Measurements from ENCODE around the gene FBXO42. TPM values are rescaled to one million over a fixed set of nuclear protein-coding genes. Genes with fewer than 3 reads are reported as not detected.

Gene FBXO42
- total and polyA plus RNA-seq, 2 experiments from 2014 or later = 6.0 to 20.7 TPM

- Histone ChIP-seq H3K4me2 (no peak overlapping the region), H3K79me2 (replicated peaks; ENCODE audit: insufficient read depth) (peaks cover 98% of the 10 kb centered on the region), H3K27me3 (ENCODE audit: insufficient read depth) (no peaks in the 10 kb centered on the region), H3K9me2 (ENCODE audit: insufficient read depth) (0 out of 2 replicates have a peak, but pooled peaks cover 3% of the 10 kb centered on the region), H2AFZ (no peak overlapping the region), H3K4me3 (no peak overlapping the region), H3K27ac (ENCODE audit: low read depth) (no peak overlapping the region), H4K20me1 (replicated peaks; ENCODE audit: insufficient read depth) (peaks cover 88% of the 10 kb centered on the region), H3K4me1 (ENCODE audit: insufficient read depth) (peaks cover 38% of the 10 kb centered on the region), H3F3A (replicated peaks; ENCODE audit: low read depth) (no peaks in the 10 kb centered on the region), H3K36me3 (ENCODE audit: insufficient read depth) (no peaks in the 10 kb centered on the region)
- DNase-seq (ENCODE audit: low spot score) = no peak
- Mint-ChIP-seq H3K9me3 (no peaks in the 10 kb centered on the region), H3K27ac (no peak overlapping the region), H3K4me3 (no peak overlapping the region), H3K4me1 (peaks cover 58% of the 10 kb centered on the region), H3K27me3 (ENCODE audit: insufficient read depth, low read depth, poor library complexity) (peaks cover 7% of the 10 kb centered on the region), H3K36me3 (ENCODE audit: low read depth) (peaks cover 7% of the 10 kb centered on the region; the same call in 1 of the 3 replicates)
- ATAC-seq = no peak
- TF ChIP-seq POLR2AphosphoS5 (IDR thresholded peaks at IDR 0.05; ENCODE audit: low read depth) (no peak), CREB1 (CRISPR knock-in tag; IDR thresholded peaks at IDR 0.05; ENCODE audit: low read depth) (no peak), REST (IDR thresholded peaks at IDR 0.05; ENCODE audit: unreplicated experiment) (no peak)
Observed at GRCh38 chr1:16387201-16388188, 35.2 kb upstream of the FBXO42 start.

DNA sequence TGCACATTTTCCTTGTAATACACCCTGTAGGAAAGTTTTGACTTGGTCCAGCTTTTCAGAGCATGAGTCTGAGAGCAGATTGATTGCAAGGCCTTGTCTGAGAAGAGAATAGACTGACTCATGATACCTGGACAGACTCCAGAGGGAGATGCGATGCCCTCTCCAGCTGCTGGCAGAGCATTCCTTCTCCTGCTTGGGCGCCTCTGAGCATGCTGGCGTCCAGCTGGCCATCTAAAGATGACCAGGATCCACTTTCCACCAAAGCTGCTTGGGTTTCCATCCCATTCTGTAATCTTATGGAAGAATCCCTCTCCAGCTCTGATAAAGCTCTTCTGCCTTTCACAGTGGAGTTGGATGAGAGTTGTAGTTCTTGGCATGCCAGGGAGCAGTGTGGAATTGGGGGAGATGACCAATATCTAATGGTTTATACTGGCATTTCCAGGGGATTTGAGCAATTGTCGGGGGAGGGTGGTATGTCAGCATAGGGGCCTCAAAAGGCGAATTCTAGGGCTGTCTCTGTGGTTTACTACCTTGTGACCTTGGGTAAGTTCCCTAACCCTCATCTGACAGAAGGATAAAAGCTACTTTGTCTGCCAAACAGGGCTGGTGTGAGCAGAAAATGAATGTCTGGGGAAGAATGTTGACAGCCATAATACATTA lies 34.3 kb upstream of the FBXO42 start:
- Mint-ChIP-seq H3K4me3 (no peak overlapping the region), H3K9me3 (no peaks in the 10 kb centered on the region), H3K4me1 (peaks cover 49% of the 10 kb centered on the region), H3K27ac (no peak overlapping the region), H3K27me3 (ENCODE audit: insufficient read depth, low read depth, poor library complexity) (peaks cover 1% of the 10 kb centered on the region), H3K36me3 (ENCODE audit: low read depth) (peaks cover 4% of the 10 kb centered on the region; the same call in 1 of the 3 replicates)
- Histone ChIP-seq H3K27me3 (ENCODE audit: insufficient read depth) (no peaks in the 10 kb centered on the region), H3K4me1 (ENCODE audit: insufficient read depth) (peaks cover 29% of the 10 kb centered on the region), H2AFZ (no peak overlapping the region), H3K4me2 (no peak overlapping the region; the same call in 1 of the 2 replicates), H3K79me2 (replicated peaks; ENCODE audit: insufficient read depth) (peaks cover 98% of the 10 kb centered on the region), H3K9me2 (ENCODE audit: insufficient read depth) (0 out of 2 replicates have a peak, but pooled peaks cover 3% of the 10 kb centered on the region), H3K4me3 (no peak overlapping the region), H3K36me3 (ENCODE audit: insufficient read depth) (no peaks in the 10 kb centered on the region), H4K20me1 (replicated peaks; ENCODE audit: insufficient read depth) (peaks cover 86% of the 10 kb centered on the region), H3K27ac (ENCODE audit: low read depth) (no peak overlapping the region), H3F3A (replicated peaks; ENCODE audit: low read depth) (no peaks in the 10 kb centered on the region)
- DNase-seq (ENCODE audit: low spot score) (no peak), ATAC-seq (no peak)
- TF ChIP-seq JUNB (IDR thresholded peaks at IDR 0.05; ENCODE audit: unreplicated experiment) (no peak), ZNF331 (CRISPR knock-in tag; IDR thresholded peaks at IDR 0.05; ENCODE audit: low read depth) (no peak), ETS1 (IDR thresholded peaks at IDR 0.05) (no peak), REST (IDR thresholded peaks at IDR 0.05; ENCODE audit: unreplicated experiment) (no peak), STAT1 (IDR thresholded peaks at IDR 0.05; ENCODE audit: unreplicated experiment) (no peak), NANOG (IDR thresholded peaks at IDR 0.05; ENCODE audit: borderline replicate concordance) (no peak), CREB1 (CRISPR knock-in tag; IDR thresholded peaks at IDR 0.05; ENCODE audit: low read depth) (no peak), EZH2 (IDR thresholded peaks at IDR 0.05; ENCODE audit: low read depth, unreplicated experiment) (no peak), ZNF114 (CRISPR knock-in tag; IDR thresholded peaks at IDR 0.05) (no peak), CTCF (conservative IDR thresholded peaks at IDR 0.05; ENCODE audit: low read depth in 2 of 2) (no peak)
